Keratinocyte (primary cell): ENCODE data around the gene TRIM38. TPM values are rescaled to one million over a fixed set of nuclear protein-coding genes. Genes with fewer than 3 reads are reported as not detected.

Source experiments
- DNase-seq: peaks from one replicate; pipeline ENCODE4 v3.0.0-alpha.2; 2011; ENCODE audit warnings: low read depth, missing footprints, low spot score
- FAIRE-seq: peaks from 2 replicates; lab custom pipeline; 2011; peaks lifted over from hg19 to GRCh38; lab: Jason Lieb, UNC
- H2AFZ ChIP-seq: 2 replicates; pipeline ENCODE4 v1.6.0; 2012; ENCODE audit warnings: low read length, control low read depth, inconsistent platforms; ENCODE audit not compliant: control insufficient read depth
- H3K27ac ChIP-seq: 2 replicates; pipeline ENCODE4 v1.5.1; 2011; ENCODE audit warnings: low read length; ENCODE audit not compliant: control insufficient read depth, insufficient read depth
- H3K27me3 ChIP-seq: 3 replicates; pipeline ENCODE4 v1.6.0; 2011; ENCODE audit warnings: low read length; ENCODE audit not compliant: control insufficient read depth, insufficient read depth; ENCODE audit errors: extremely low read depth
- H3K36me3 ChIP-seq, 2 experiments: 2 replicates in 1 of 2; 3 replicates in 1 of 2; pipeline ENCODE4 v1.5.1; 2011; ENCODE audit warnings: low read length in 2 of 2, mild to moderate bottlenecking in 1 of 2; ENCODE audit not compliant: control insufficient read depth in 2 of 2, insufficient read depth in 2 of 2; ENCODE audit errors: extremely low read depth in 1 of 2
- H3K4me1 ChIP-seq: 3 replicates; pipeline ENCODE4 v1.5.1; 2011; ENCODE audit warnings: low read length; ENCODE audit not compliant: control insufficient read depth, insufficient read depth; ENCODE audit errors: extremely low read depth
- H3K4me2 ChIP-seq: 3 replicates; pipeline ENCODE4 v1.6.0; 2011; ENCODE audit warnings: low read depth, low read length; ENCODE audit not compliant: control insufficient read depth, insufficient read depth; ENCODE audit errors: extremely low read depth
- H3K4me3 ChIP-seq, 3 experiments: fragments of 200-600 bp in 1 of 3; sonication (generic) in 1 of 3; 2 replicates in 2 of 3; 3 replicates in 1 of 3; pipeline ENCODE4 v1.5.1; 2011 to 2016; ENCODE audit warnings: low read length in 3 of 3, mild to moderate bottlenecking in 3 of 3, control low read depth in 2 of 3, inconsistent platforms in 1 of 3, low read depth in 1 of 3, mixed read lengths in 1 of 3, mixed run types in 1 of 3, moderate library complexity in 1 of 3; ENCODE audit not compliant: control insufficient read depth in 2 of 3, insufficient read depth in 2 of 3; ENCODE audit errors: extremely low read depth in 1 of 3
- H3K79me2 ChIP-seq: 2 replicates; pipeline ENCODE4 v1.6.0; 2012; ENCODE audit warnings: low read length; ENCODE audit not compliant: control insufficient read depth, insufficient read depth
- H3K9ac ChIP-seq: 3 replicates; pipeline ENCODE4 v1.6.0; 2011; ENCODE audit warnings: low read length; ENCODE audit not compliant: control insufficient read depth, insufficient read depth; ENCODE audit errors: extremely low read depth
- H3K9me1 ChIP-seq: 3 replicates; pipeline ENCODE4 v1.6.0; 2011; ENCODE audit warnings: low read length; ENCODE audit not compliant: control insufficient read depth, insufficient read depth; ENCODE audit errors: extremely low read depth
- H3K9me3 ChIP-seq: 2 replicates; pipeline ENCODE4 v1.5.1; 2012; ENCODE audit warnings: low read depth, low read length; ENCODE audit not compliant: control insufficient read depth
- H4K20me1 ChIP-seq: 3 replicates; pipeline ENCODE4 v1.6.0; 2011; ENCODE audit warnings: low read length; ENCODE audit not compliant: control insufficient read depth, insufficient read depth; ENCODE audit errors: extremely low read depth
- CTCF ChIP-seq, 3 experiments: IDR thresholded peaks in 1 of 3; conservative IDR thresholded peaks in 1 of 3; optimal IDR thresholded peaks in 1 of 3; 2 replicates in 2 of 3; 3 replicates in 1 of 3; pipeline versions ENCODE3 to v1.5.1; 2011; ENCODE audit warnings: low read length in 3 of 3, mild to moderate bottlenecking in 3 of 3, moderate library complexity in 2 of 3, control low read depth in 1 of 3, inconsistent platforms in 1 of 3; ENCODE audit not compliant: insufficient read depth in 2 of 3; ENCODE audit errors: extremely low read depth in 1 of 3
- EZH2 ChIP-seq: IDR thresholded peaks from one replicate; pipeline ENCODE4 v1.6.1; 2012; ENCODE audit warnings: inconsistent platforms, mild to moderate bottlenecking, low read length, moderate library complexity
- dilution Hi-C: fragments of 300-500 bp; cut with MboI; formaldehyde crosslinking; loops from one replicate; pipeline ENCODE4 v1.7.0; 2020; ENCODE audit warnings: low sequenced_read_pairs; ENCODE audit not compliant: extremely low pct_ligation_motif_present
- polyA plus RNA-seq, 5 experiments: library from polyadenylated mRNA; depleted of rRNA in 3 of 5; stranded (reverse) in 3 of 5; stranded (forward) in 1 of 5; unstranded in 1 of 5; fragments of >200 nt; gene quantifications; 1 replicate in 1 of 5; 2 replicates in 3 of 5; 3 replicates in 1 of 5; pipeline versions ENCODE4 v1.2.1 to v1.2.3, GENCODE V29; 2011 to 2012; ENCODE audit warnings: missing spikeins in 2 of 5, low read depth in 1 of 5, low replicate concordance in 1 of 5

The TRIM38 gene
- polyA plus RNA-seq, 1 donor (not counting 4 experiments of a cell fraction or from before 2014, with no cell fraction given), result 7.8 TPM

GRCh38 chr6:25916330-25916729 lies 46.3 kb upstream of the TRIM38 start:
- H3K4me1 ChIP-seq, result no peaks in the 10 kb centered on the region

GRCh38 chr6:25916789-25917490 lies 45.7 kb upstream of the TRIM38 start:
- TF ChIP-seq EZH2 (no peak), CTCF (optimal IDR thresholded peaks at IDR 0.05 in 1 of 3, IDR thresholded peaks at IDR 0.05 in 1 of 3, conservative IDR thresholded peaks at IDR 0.05 in 1 of 3; ENCODE audit: extremely low read depth in 1 of 3, insufficient read depth in 2 of 3, low read length in 3 of 3) (no peak)
- Histone ChIP-seq H3K79me2 (no peaks in the 10 kb centered on the region), H2AFZ (no peak overlapping the region), H4K20me1 (no peaks in the 10 kb centered on the region), H3K36me3 (no peaks in the 10 kb centered on the region), H3K27ac (no peak overlapping the region), H3K9ac (no peak overlapping the region), H3K4me2 (no peak overlapping the region), H3K4me1 (no peaks in the 10 kb centered on the region), H3K27me3 (no peaks in the 10 kb centered on the region), H3K4me3 (no peak overlapping the region), H3K9me1 (no peaks in the 10 kb centered on the region), H3K9me3 (no peaks in the 10 kb centered on the region)
- FAIRE-seq, result no peak
- DNase-seq, result no peak
- dilution Hi-C loops, result no loop called here

More at GRCh38 chr6:25916330-25916729, 46.3 kb upstream of the TRIM38 start:
- no peak overlapping the region for H3K4me2 ChIP-seq
- H4K20me1 ChIP-seq, result no peaks in the 10 kb centered on the region
- no peak overlapping the region for H3K9ac ChIP-seq
- no peaks in the 10 kb centered on the region for H3K9me1 ChIP-seq
- DNase-seq (no peak), FAIRE-seq (no peak)
- no peaks in the 10 kb centered on the region for H3K9me3 ChIP-seq
- H3K27me3 ChIP-seq, result no peaks in the 10 kb centered on the region
- H3K4me3 ChIP-seq, result no peak overlapping the region
- no peak overlapping the region for H2AFZ ChIP-seq
- no peaks in the 10 kb centered on the region for H3K79me2 ChIP-seq
- dilution Hi-C loops, result no loop called here
- TF ChIP-seq CTCF (optimal IDR thresholded peaks at IDR 0.05 in 1 of 3, IDR thresholded peaks at IDR 0.05 in 1 of 3, conservative IDR thresholded peaks at IDR 0.05 in 1 of 3; ENCODE audit: extremely low read depth in 1 of 3, insufficient read depth in 2 of 3, low read length in 3 of 3) (no peak), EZH2 (no peak)
- H3K36me3 ChIP-seq, result no peaks in the 10 kb centered on the region
- H3K27ac ChIP-seq, result no peak overlapping the region
